Measurements from ENCODE around the gene ZNF3.

- TF ChIP-seq POLR2A (IDR thresholded peaks at IDR 0.05; ENCODE audit: low read length) = no peak
- no peak for TF ChIP-seq GATA1 (IDR thresholded peaks at IDR 0.05; ENCODE audit: low read depth, low read length)
Observed at GRCh38 chr7:100088095-100088620, 6.6 kb upstream of the ZNF3 start.
